Neuronal stem cell (in vitro differentiated cells): ENCODE data around the gene TACC3.

Experiments used
- DNase-seq: peaks from one replicate; pipeline ENCODE4 v3.0.0-alpha.2; 2013; ENCODE audit warnings: low spot score
- H2AFZ ChIP-seq: one replicate; pipeline ENCODE4 v1.6.1; 2013; ENCODE audit warnings: mild to moderate bottlenecking, low read length, inconsistent platforms
- H2AK5ac ChIP-seq: 2 replicates; pipeline ENCODE4 v1.6.1; 2013; ENCODE audit warnings: low read depth, mild to moderate bottlenecking, inconsistent platforms, low read length, moderate library complexity, mixed read lengths
- H2BK120ac ChIP-seq: 2 replicates; pipeline ENCODE4 v1.6.1; 2013; ENCODE audit warnings: low read depth, mild to moderate bottlenecking, inconsistent platforms, low read length, moderate library complexity, mixed read lengths
- H2BK12ac ChIP-seq: one replicate; pipeline ENCODE4 v1.6.1; 2013; ENCODE audit warnings: low read length, inconsistent platforms
- H2BK15ac ChIP-seq: 2 replicates; pipeline ENCODE4 v1.6.1; 2013; ENCODE audit warnings: mild to moderate bottlenecking, low read length, inconsistent platforms, mixed read lengths
- H2BK5ac ChIP-seq: one replicate; pipeline ENCODE4 v1.6.1; 2013; ENCODE audit warnings: inconsistent platforms, mild to moderate bottlenecking, low read length, moderate library complexity
- H3K14ac ChIP-seq: one replicate; pipeline ENCODE4 v1.6.1; 2013; ENCODE audit warnings: low read length, inconsistent platforms
- H3K18ac ChIP-seq: 2 replicates; pipeline ENCODE4 v1.6.1; 2013; ENCODE audit warnings: low read length, inconsistent platforms
- H3K23ac ChIP-seq: 2 replicates; pipeline ENCODE4 v1.6.1; 2013; ENCODE audit warnings: low read depth, mild to moderate bottlenecking, mixed read lengths, low read length, inconsistent platforms; ENCODE audit not compliant: poor library complexity
- H3K27ac ChIP-seq: replicated peaks from 3 replicates; pipeline ENCODE4 v1.5.1; 2013; ENCODE audit warnings: low read length, inconsistent platforms
- H3K27me3 ChIP-seq, 3 experiments: 2 replicates each; pipeline ENCODE4 v1.6.1; 2013; ENCODE audit warnings: low read length in 3 of 3, mild to moderate bottlenecking in 2 of 3, inconsistent platforms in 1 of 3, low read depth in 1 of 3, mixed read lengths in 1 of 3, moderate library complexity in 1 of 3; ENCODE audit not compliant: control insufficient read depth in 3 of 3, insufficient read depth in 3 of 3
- H3K36me3 ChIP-seq, 2 donors: replicated peaks in 1 of 2; 2 replicates each; pipeline ENCODE4 v1.6.1; 2013; ENCODE audit warnings: low read length in 2 of 2; ENCODE audit not compliant: control insufficient read depth in 2 of 2, insufficient read depth in 2 of 2
- H3K4ac ChIP-seq: 2 replicates; pipeline ENCODE4 v1.6.1; 2013; ENCODE audit warnings: inconsistent platforms, mild to moderate bottlenecking, low read length, moderate library complexity
- H3K4me1 ChIP-seq, 2 donors: 1 replicate in 1 of 2; 2 replicates in 1 of 2; pipeline ENCODE4 v1.6.1; 2013; ENCODE audit warnings: low read length in 2 of 2, low read depth in 1 of 2; ENCODE audit not compliant: control insufficient read depth in 2 of 2, insufficient read depth in 1 of 2
- H3K4me2 ChIP-seq: one replicate; pipeline ENCODE4 v1.6.1; 2013; ENCODE audit warnings: mild to moderate bottlenecking, low read length, inconsistent platforms; ENCODE audit not compliant: insufficient read depth, poor library complexity, severe bottlenecking
- H3K4me3 ChIP-seq, 2 donors: 2 replicates each; pipeline ENCODE4 v1.5.1; 2013; ENCODE audit warnings: low read length in 2 of 2, mild to moderate bottlenecking in 2 of 2, inconsistent platforms in 1 of 2, moderate library complexity in 1 of 2
- H3K79me1 ChIP-seq: one replicate; pipeline ENCODE4 v1.6.1; 2013; ENCODE audit warnings: low read depth, mild to moderate bottlenecking, inconsistent platforms, low read length, moderate library complexity
- H3K9ac ChIP-seq: one replicate; pipeline ENCODE4 v1.6.1; 2013; ENCODE audit warnings: mild to moderate bottlenecking, low read depth, low read length, inconsistent platforms; ENCODE audit not compliant: poor library complexity
- H3K9me3 ChIP-seq, 2 donors: replicated peaks in 1 of 2; 2 replicates each; pipeline versions ENCODE3 to v1.6.1; 2013; ENCODE audit warnings: low read length in 2 of 2, mild to moderate bottlenecking in 2 of 2, inconsistent platforms in 1 of 2, low read depth in 1 of 2, mixed read lengths in 1 of 2, moderate library complexity in 1 of 2; ENCODE audit not compliant: control insufficient read depth in 2 of 2, insufficient read depth in 1 of 2
- H4K8ac ChIP-seq: one replicate; pipeline ENCODE4 v1.6.1; 2013; ENCODE audit warnings: low read depth, mild to moderate bottlenecking, inconsistent platforms, low read length, moderate library complexity
- H4K91ac ChIP-seq: one replicate; pipeline ENCODE4 v1.6.1; 2013; ENCODE audit warnings: low read length, low read depth, mild to moderate bottlenecking, inconsistent platforms; ENCODE audit not compliant: poor library complexity
- whole genome bisulfite sequencing, 2 donors: extraction: QIAGEN DNeasy Blood & Tissue Kit; methylation state at CpG; one replicate each; pipeline ENCODE4 v1.1.7; 2013; ENCODE audit warnings: missing lambda C conversion rate in 2 of 2, mixed read lengths in 1 of 2; ENCODE audit not compliant: insufficient read length in 2 of 2, insufficient replicate concordance in 1 of 2; ENCODE audit errors: extremely low coverage in 2 of 2; 5-methylcytosine and 5-hydroxymethylcytosine counted together

The TACC3 gene

DNA sequence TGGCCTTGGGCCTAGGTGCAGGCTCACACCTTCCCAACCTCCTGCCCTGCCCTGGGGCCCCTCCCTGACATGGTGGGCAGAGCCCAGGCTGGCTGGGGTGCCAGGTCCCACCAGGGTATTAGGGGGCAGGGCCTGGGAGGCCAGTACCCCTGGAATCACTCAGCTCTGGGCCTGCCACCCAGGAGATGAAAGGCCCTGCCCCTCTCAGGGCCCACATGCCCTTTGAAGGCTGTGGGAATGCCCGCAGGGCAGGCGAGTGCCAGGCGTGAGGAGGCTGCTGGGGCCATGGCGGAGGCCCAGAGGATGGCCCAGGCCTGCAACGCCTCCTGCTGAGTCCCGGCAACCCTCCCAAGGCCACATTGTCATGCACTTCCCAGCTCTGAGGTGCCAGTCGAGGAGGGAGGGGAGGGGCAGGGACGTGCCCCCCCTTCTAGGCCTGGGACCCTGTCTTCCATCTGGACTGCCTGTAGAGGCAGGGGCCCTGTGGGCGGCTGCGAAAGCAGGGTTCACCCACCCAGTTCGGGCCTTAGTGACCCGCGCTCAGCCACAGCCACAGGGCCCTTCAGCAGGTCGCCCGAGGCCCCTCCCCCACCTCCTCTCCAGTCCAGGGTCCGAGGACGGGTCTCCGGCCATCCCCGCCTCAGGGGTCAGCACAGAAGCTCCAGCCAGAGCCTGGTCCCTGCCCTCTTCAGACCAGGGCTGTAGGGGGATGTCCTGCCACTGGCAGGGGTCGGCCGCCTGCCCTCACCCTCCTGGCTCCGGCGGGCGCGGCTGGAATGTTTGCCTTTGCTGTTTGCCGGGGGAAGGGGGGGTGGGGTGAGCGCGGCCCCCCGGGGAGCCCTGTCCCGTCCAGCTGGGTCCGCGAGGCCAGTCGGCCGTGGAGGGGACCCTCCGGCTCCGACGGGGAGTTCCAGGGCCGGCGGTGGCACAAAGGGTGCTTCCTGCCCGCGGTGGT lies 45.1 kb downstream of the TACC3 start:
- no peak overlapping the region for H2BK12ac ChIP-seq
- H3K9ac ChIP-seq, result peak overlapping the region; percentile 79
- H3K4me1 ChIP-seq, result peaks cover 40 to 56% of the 10 kb centered on the region in 2 donors
- no peak overlapping the region for H4K8ac ChIP-seq
- no peak overlapping the region for H3K4ac ChIP-seq
- no peak overlapping the region for H2BK120ac ChIP-seq
- peak; percentile 62 for DNase-seq
- peak overlapping the region; percentile 92 for H3K18ac ChIP-seq
- H4K91ac ChIP-seq, result no peak overlapping the region
- no peak overlapping the region for H3K27ac ChIP-seq
- no peaks in the 10 kb centered on the region for H3K9me3 ChIP-seq
- H3K14ac ChIP-seq, result no peak overlapping the region
- peak overlapping the region; percentile 5 to 31 for H3K4me3 ChIP-seq
- peaks cover 2% of the 10 kb centered on the region for H3K79me1 ChIP-seq
- peak overlapping the region; percentile 34 for H3K23ac ChIP-seq
- H2BK15ac ChIP-seq, result peak overlapping the region; percentile 60
- peak overlapping the region; percentile 66 for H3K4me2 ChIP-seq
- no CpG with 5 or more reads among the region's 41 CpGs for WGBS, 2 donors
- H3K36me3 ChIP-seq, result no peaks in the 10 kb centered on the region
- peaks cover 0 to 53% (median 51%) of the 10 kb centered on the region in 3 experiments for H3K27me3 ChIP-seq
- peak overlapping the region; percentile 79 for H2AFZ ChIP-seq
- H2BK5ac ChIP-seq, result peak overlapping the region; percentile 2
- H2AK5ac ChIP-seq, result peak overlapping the region; percentile 85

DNA sequence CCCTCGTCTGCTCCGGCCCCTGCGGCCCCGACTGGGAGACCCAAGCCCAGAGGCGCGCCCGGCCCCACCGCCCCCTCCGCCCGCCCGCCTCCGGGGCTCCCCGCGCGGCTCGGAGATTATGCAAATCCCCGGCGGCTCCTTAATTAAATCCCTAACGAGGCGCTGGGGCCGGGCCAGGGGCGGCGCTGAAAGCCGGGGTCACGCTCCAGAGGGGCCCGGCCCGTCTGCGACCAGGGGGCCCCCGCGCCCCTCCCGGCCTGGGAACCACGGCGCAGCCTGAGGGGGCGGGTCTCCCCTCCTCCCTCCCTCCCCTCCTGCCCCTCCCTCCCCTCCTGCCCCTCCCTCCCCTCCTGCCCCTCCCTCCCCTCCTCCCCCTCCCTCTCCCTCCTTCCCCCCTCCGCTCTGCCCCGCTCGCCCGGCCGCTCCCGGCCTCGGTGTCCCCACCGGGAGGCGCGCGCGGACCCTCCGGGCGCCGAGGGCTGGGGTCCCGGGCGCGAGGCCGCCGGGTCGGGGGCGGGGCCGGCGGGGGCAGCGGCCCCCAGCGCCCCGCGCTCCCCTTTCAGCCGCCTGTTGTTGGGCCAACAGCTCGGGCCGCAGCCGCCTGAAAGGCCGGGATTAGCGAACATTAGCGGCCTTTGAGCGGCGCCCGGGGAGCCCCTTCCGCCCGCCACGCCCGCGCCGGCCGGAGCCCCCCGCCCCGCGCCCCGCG lies 45.9 kb downstream of the TACC3 start:
- DNase-seq, result peak; percentile 83
- H4K8ac ChIP-seq, result no peak overlapping the region
- no peaks in the 10 kb centered on the region for H3K9me3 ChIP-seq
- peaks cover 44 to 64% of the 10 kb centered on the region in 2 donors for H3K4me1 ChIP-seq
- peaks cover 2% of the 10 kb centered on the region for H3K79me1 ChIP-seq
- no peak overlapping the region for H2AK5ac ChIP-seq
- peak overlapping the region; percentile 92 for H3K18ac ChIP-seq
- H3K4me2 ChIP-seq, result peak overlapping the region; percentile 66
- no peak overlapping the region for H3K4ac ChIP-seq
- no peak overlapping the region for H2BK12ac ChIP-seq
- no peak overlapping the region for H3K23ac ChIP-seq
- H3K9ac ChIP-seq, result no peak overlapping the region
- no peak overlapping the region for H2BK15ac ChIP-seq
- H2BK120ac ChIP-seq, result peak overlapping the region; percentile 41
- H3K14ac ChIP-seq, result no peak overlapping the region
- no CpG with 5 or more reads among the region's 84 CpGs for WGBS, 2 donors
- H3K27me3 ChIP-seq, result peaks cover 0 to 54% (median 49%) of the 10 kb centered on the region in 3 experiments
- no peak overlapping the region for H3K27ac ChIP-seq
- peak overlapping the region in 1 of 2 donors; percentile 47 for H3K4me3 ChIP-seq
- H2AFZ ChIP-seq, result peak overlapping the region; percentile 79
- peak overlapping the region; percentile 2 for H2BK5ac ChIP-seq
- no peaks in the 10 kb centered on the region for H3K36me3 ChIP-seq
- H4K91ac ChIP-seq, result no peak overlapping the region

DNA sequence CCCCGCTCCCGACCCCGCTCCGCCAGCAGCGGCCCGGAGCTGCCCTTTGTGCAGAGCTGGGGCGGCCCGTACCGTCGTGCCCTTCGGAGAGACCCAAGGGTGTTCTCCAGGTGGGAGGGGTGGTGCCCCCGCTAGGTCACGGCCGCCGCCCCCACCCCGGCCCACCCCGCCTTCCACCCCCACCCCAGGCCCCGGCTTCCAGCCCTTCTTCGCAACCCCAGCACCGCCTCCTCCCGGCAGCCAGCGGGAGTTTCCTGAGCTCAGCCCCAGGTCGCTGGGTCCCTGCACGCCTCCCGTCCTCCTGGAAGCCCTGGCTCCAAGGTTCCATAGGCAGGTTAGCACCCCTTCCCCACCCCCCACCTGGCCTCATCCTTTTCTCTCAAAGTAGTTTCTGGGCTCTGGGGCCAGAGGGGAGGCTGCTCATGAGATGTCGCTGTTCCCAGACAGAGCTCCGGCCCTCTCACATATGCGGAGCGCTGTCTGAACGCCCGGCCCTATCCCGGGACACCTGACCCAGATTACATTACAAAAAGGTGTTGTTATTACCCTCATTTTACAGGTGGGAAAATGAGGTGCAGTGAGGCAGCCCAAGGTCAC lies 46.5 kb downstream of the TACC3 start:
- Histone ChIP-seq H2AFZ (peak overlapping the region; percentile 49), H3K23ac (peak overlapping the region; percentile 55), H3K27me3 (peaks cover 0 to 50% (median 46%) of the 10 kb centered on the region in 3 experiments), H3K4me1 (peaks cover 46 to 64% of the 10 kb centered on the region in 2 donors), H3K4me3 (peak overlapping the region in 1 of 2 donors; percentile 47), H2BK15ac (no peak overlapping the region), H3K79me1 (no peaks in the 10 kb centered on the region), H3K4ac (no peak overlapping the region), H2BK12ac (peak overlapping the region; percentile 41), H3K4me2 (peak overlapping the region; percentile 66), H3K9me3 (no peaks in the 10 kb centered on the region), H3K27ac (no peak overlapping the region), H2BK5ac (peak overlapping the region; percentile 24), H4K91ac (no peak overlapping the region), H2AK5ac (peak overlapping the region; percentile 94), H3K14ac (peak overlapping the region; percentile 56), H2BK120ac (peak overlapping the region; percentile 41), H4K8ac (no peak overlapping the region), H3K18ac (peak overlapping the region; percentile 96), H3K9ac (peak overlapping the region; percentile 44), H3K36me3 (no peaks in the 10 kb centered on the region)
- no peak for DNase-seq
- WGBS, 2 donors, result no CpG with 5 or more reads among the region's 32 CpGs
